ENCODE measurements around the gene POLH. TPM values are rescaled to one million over a fixed set of nuclear protein-coding genes. Genes with fewer than 3 reads are reported as not detected.

The POLH gene
- total RNA-seq, 1 experiment from 2014 or later, result 28.4 TPM

DNA sequence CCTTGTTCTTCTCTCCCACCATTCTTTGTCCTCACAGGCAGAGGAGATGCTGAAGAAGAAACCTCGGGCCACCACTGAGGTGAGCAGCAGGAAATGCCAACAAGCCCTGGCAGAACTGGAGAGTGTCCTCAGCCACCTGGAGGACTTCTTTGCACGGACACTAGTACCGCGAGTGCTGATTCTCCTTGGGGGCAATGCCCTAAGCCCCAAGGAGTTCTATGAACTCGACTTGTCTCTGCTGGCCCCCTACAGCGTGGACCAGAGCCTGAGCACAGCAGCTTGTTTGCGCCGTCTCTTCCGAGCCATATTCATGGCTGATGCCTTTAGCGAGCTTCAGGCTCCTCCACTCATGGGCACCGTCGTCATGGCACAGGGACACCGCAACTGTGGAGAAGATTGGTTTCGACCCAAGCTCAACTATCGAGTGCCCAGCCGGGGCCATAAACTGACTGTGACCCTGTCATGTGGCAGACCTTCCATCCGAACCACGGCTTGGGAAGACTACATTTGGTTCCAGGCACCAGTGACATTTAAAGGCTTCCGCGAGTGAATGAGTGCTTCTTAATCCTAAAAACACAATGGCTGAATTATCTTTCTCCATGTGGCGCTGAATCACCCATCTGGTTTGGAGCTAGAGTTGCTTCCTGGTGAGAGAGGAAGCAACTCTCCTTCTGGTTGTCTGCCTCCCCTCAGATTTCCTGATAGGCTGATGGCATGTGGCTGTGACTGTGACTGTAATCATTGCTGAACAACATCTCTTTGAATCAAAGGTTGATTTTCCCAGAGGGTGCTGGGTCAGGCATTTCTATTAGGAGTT is 64.2 kb downstream of the POLH start:
- no peak for ATAC-seq
- Histone ChIP-seq H3K36me3 (ENCODE audit: control insufficient read depth, insufficient read depth, low read length) (peaks cover 6% of the 10 kb centered on the region), H3K4me1 (ENCODE audit: control insufficient read depth, insufficient read depth, low read length) (peaks cover 10% of the 10 kb centered on the region), H3K4me3 (ENCODE audit: low read depth in 2 of 2, low read length in 2 of 2) (no peak overlapping the region), H3K27me3 (ENCODE audit: control insufficient read depth, insufficient read depth, low read length) (no peaks in the 10 kb centered on the region), H3K9me3 (ENCODE audit: control insufficient read depth, insufficient read depth, low read depth, low read length) (no peaks in the 10 kb centered on the region), H3K27ac (ENCODE audit: low read length) (no peak overlapping the region)
- no peak for DNase-seq (ENCODE audit: low read depth, low spot score)
- intact Hi-C loops (cut with micrococcal nuclease; ENCODE audit: unreplicated experiment), result no loop called here
- no TSS peak for BruUV-seq (replicated peaks)
- ChIA-PET CTCF (no interaction called here), POLR2A (no interaction called here)
- in situ Hi-C loops (cut with HindIII; ENCODE audit: low pct_unique_long_range_greater_than_20kb, low sequenced_read_pairs), result no loop called here
- TF ChIP-seq TCF7L2 (IDR thresholded peaks at IDR 0.05; ENCODE audit: low read depth, low read length) (no peak), CTCF (IDR thresholded peaks at IDR 0.05) (no peak), SIN3A (IDR thresholded peaks at IDR 0.05; ENCODE audit: borderline replicate concordance, insufficient read depth, low read depth, low read length) (no peak), POLR2AphosphoS5 (IDR thresholded peaks at IDR 0.05; ENCODE audit: low read depth, low read length) (no peak)
- TF ChIP-seq, protein P1, sequence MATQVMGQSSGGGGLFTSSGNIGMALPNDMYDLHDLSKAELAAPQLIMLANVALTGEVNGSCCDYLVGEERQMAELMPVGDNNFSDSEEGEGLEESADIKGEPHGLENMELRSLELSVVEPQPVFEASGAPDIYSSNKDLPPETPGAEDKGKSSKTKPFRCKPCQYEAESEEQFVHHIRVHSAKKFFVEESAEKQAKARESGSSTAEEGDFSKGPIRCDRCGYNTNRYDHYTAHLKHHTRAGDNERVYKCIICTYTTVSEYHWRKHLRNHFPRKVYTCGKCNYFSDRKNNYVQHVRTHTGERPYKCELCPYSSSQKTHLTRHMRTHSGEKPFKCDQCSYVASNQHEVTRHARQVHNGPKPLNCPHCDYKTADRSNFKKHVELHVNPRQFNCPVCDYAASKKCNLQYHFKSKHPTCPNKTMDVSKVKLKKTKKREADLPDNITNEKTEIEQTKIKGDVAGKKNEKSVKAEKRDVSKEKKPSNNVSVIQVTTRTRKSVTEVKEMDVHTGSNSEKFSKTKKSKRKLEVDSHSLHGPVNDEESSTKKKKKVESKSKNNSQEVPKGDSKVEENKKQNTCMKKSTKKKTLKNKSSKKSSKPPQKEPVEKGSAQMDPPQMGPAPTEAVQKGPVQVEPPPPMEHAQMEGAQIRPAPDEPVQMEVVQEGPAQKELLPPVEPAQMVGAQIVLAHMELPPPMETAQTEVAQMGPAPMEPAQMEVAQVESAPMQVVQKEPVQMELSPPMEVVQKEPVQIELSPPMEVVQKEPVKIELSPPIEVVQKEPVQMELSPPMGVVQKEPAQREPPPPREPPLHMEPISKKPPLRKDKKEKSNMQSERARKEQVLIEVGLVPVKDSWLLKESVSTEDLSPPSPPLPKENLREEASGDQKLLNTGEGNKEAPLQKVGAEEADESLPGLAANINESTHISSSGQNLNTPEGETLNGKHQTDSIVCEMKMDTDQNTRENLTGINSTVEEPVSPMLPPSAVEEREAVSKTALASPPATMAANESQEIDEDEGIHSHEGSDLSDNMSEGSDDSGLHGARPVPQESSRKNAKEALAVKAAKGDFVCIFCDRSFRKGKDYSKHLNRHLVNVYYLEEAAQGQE (IDR thresholded peaks at IDR 0.05; ENCODE audit: insufficient read depth in 1 of 2, low read depth in 2 of 2, low read length in 1 of 2), result no peak

GRCh38 chr6:43644940-43645612 is 69.1 kb downstream of the POLH start, which contains the start of gene RSPH9:
Gene RSPH9 (plus strand): TSS chr6:43645036. CDS start chr6:43645099, 63 bp downstream.
- Histone ChIP-seq H3K27ac (ENCODE audit: low read length) (no peak within 1 kb of the TSS), H3K36me3 (ENCODE audit: control insufficient read depth, insufficient read depth, low read length) (no peaks in the 10 kb centered on the region), H3K4me3 (ENCODE audit: low read depth in 2 of 2, low read length in 2 of 2) (peak within 1 kb of the TSS; percentile 42 to 54), H3K9me3 (ENCODE audit: control insufficient read depth, insufficient read depth, low read depth, low read length) (no peaks in the 10 kb centered on the region), H3K27me3 (ENCODE audit: control insufficient read depth, insufficient read depth, low read length) (no peaks in the 10 kb centered on the region), H3K4me1 (ENCODE audit: control insufficient read depth, insufficient read depth, low read length) (peaks cover 2% of the 10 kb centered on the region; the same call in 1 of the 2 replicates)
- POLR2A ChIA-PET, result no interaction called here
- in situ Hi-C loops (cut with HindIII; ENCODE audit: low pct_unique_long_range_greater_than_20kb, low sequenced_read_pairs), result no loop called here
- TF ChIP-seq TCF7L2 (IDR thresholded peaks at IDR 0.05; ENCODE audit: low read depth, low read length) (no peak), POLR2AphosphoS5 (IDR thresholded peaks at IDR 0.05; ENCODE audit: low read depth, low read length) (no peak), CTCF (IDR thresholded peaks at IDR 0.05) (no peak), SIN3A (IDR thresholded peaks at IDR 0.05; ENCODE audit: borderline replicate concordance, insufficient read depth, low read depth, low read length) (no peak)
- TF ChIP-seq, protein P1 (IDR thresholded peaks at IDR 0.05; ENCODE audit: insufficient read depth in 1 of 2, low read depth in 2 of 2, low read length in 1 of 2), result no peak
- no TSS peak for BruUV-seq (replicated peaks)
- intact Hi-C loops (cut with micrococcal nuclease; ENCODE audit: unreplicated experiment), result no loop called here
- peak; percentile 84 for ATAC-seq
- no peak for DNase-seq (ENCODE audit: low read depth, low spot score)
- CTCF ChIA-PET, result no interaction called here
